ENCODE data around the gene CD36.

The CD36 gene

DNA sequence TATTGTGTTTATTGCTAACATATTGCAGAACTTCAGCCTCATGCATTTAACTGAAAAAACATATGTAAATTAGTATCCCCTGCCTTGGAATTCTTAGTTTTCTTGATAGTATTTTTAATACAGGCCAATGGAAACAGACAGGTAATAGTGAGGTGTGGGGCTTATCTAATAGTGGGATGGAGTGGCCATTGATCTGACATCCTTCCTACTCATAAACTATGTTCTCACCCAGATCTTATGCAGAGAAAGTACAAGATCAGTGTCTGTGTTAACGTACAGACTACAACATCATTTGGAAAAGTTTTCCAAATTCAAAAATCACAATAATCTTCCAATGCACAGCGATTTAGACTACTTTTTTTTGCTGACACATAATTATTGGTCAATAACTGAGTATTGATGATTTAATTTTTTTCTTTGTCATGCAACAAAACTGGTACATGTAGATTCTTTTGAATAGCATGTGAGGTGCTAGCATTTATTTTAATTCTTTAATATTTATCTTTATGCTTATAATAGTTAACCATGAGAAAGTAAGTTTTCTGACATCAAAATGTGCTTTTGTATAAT lies 9.7 kb downstream of the CD36 start:
- TF ChIP-seq, protein P1, sequence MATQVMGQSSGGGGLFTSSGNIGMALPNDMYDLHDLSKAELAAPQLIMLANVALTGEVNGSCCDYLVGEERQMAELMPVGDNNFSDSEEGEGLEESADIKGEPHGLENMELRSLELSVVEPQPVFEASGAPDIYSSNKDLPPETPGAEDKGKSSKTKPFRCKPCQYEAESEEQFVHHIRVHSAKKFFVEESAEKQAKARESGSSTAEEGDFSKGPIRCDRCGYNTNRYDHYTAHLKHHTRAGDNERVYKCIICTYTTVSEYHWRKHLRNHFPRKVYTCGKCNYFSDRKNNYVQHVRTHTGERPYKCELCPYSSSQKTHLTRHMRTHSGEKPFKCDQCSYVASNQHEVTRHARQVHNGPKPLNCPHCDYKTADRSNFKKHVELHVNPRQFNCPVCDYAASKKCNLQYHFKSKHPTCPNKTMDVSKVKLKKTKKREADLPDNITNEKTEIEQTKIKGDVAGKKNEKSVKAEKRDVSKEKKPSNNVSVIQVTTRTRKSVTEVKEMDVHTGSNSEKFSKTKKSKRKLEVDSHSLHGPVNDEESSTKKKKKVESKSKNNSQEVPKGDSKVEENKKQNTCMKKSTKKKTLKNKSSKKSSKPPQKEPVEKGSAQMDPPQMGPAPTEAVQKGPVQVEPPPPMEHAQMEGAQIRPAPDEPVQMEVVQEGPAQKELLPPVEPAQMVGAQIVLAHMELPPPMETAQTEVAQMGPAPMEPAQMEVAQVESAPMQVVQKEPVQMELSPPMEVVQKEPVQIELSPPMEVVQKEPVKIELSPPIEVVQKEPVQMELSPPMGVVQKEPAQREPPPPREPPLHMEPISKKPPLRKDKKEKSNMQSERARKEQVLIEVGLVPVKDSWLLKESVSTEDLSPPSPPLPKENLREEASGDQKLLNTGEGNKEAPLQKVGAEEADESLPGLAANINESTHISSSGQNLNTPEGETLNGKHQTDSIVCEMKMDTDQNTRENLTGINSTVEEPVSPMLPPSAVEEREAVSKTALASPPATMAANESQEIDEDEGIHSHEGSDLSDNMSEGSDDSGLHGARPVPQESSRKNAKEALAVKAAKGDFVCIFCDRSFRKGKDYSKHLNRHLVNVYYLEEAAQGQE (IDR thresholded peaks at IDR 0.05; ENCODE audit: insufficient read depth in 1 of 2, low read depth in 2 of 2, low read length in 2 of 2): no peak
- TF ChIP-seq TAF1 (IDR thresholded peaks at IDR 0.05; ENCODE audit: borderline replicate concordance, insufficient read depth, low read length) (no peak), SIN3A (IDR thresholded peaks at IDR 0.05; ENCODE audit: borderline replicate concordance, insufficient read depth, low read length) (no peak), FOXP2 (optimal IDR thresholded peaks at IDR 0.05; ENCODE audit: borderline replicate concordance, extremely low read depth, extremely low read length, insufficient read depth) (no peak), POLR2AphosphoS5 (IDR thresholded peaks at IDR 0.05; ENCODE audit: low read depth, low read length) (no peak)

GRCh38 chr7:80649011-80649410 lies 10.6 kb downstream of the CD36 start:
- TF ChIP-seq, protein P1 (IDR thresholded peaks at IDR 0.05; ENCODE audit: insufficient read depth in 1 of 2, low read depth in 2 of 2, low read length in 2 of 2): no peak

DNA sequence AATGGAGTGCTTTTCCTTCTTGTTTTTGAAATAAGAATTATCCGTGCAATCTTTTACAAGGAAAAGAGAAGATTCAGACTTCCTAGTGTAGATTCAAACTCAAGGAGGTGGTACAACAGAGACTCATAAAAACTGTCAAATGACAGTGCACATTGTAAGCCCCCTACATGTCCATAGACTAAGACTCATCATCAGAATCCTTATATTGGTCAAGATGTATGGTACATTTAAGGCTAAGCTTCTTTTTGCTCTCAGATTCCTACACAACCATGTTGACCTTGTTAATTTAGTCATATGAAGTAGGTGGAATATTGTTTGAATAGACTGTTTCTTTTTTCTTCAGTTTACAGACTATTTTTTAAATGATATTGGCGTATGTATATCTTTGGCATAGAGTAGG lies 11.6 kb downstream of the CD36 start:
- TF ChIP-seq TAF1 (IDR thresholded peaks at IDR 0.05; ENCODE audit: borderline replicate concordance, insufficient read depth, low read length) (no peak), SIN3A (IDR thresholded peaks at IDR 0.05; ENCODE audit: borderline replicate concordance, insufficient read depth, low read length) (no peak), POLR2AphosphoS5 (IDR thresholded peaks at IDR 0.05; ENCODE audit: low read depth, low read length) (no peak), FOXP2 (optimal IDR thresholded peaks at IDR 0.05; ENCODE audit: borderline replicate concordance, extremely low read depth, extremely low read length, insufficient read depth) (no peak)
- TF ChIP-seq, protein P1 (IDR thresholded peaks at IDR 0.05; ENCODE audit: insufficient read depth in 1 of 2, low read depth in 2 of 2, low read length in 2 of 2): no peak

DNA sequence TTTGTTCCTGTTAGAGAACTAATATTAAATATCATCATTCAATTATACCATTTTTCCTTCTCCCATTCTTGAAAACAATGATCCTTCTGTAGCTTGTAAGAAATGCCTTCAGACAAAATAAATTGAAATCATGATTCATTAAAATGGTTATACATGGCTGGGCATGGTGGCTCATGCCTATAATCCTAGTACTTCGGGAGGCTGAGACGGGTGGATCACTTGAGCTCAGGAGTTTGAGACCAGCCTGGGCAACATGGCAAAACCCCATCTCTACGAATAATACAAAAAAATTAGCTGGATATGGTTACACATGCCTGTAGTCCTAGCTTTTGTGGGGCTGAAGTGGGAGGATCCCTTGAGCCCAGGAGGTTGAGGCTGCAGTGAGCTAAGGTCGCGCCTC lies 13.0 kb downstream of the CD36 start:
- TF ChIP-seq, protein P1 (IDR thresholded peaks at IDR 0.05; ENCODE audit: insufficient read depth in 1 of 2, low read depth in 2 of 2, low read length in 2 of 2): no peak
- TF ChIP-seq FOXP2 (optimal IDR thresholded peaks at IDR 0.05; ENCODE audit: borderline replicate concordance, extremely low read depth, extremely low read length, insufficient read depth): no peak
- no peak for TF ChIP-seq POLR2AphosphoS5 (IDR thresholded peaks at IDR 0.05; ENCODE audit: low read depth, low read length)
- no peak for TF ChIP-seq TAF1 (IDR thresholded peaks at IDR 0.05; ENCODE audit: borderline replicate concordance, insufficient read depth, low read length)
- TF ChIP-seq SIN3A (IDR thresholded peaks at IDR 0.05; ENCODE audit: borderline replicate concordance, insufficient read depth, low read length): no peak

DNA sequence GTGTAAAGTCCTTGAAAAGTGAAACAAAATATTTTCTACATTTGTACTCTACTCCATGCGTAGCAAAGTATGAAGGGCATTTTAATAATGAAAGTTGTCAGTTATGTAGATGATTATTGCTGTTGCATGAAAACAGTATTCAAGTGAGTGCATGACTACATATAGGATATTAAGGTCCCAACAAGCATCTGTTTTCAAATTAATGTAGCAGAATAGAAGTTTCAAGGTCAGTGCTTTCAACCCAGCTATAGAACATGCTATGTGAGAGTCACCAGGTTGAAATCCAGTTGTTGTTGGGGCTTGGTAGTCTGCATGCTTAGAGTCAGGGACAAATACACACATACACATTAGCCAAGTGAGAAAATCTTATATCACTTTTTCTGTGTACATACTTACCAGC lies 14.8 kb downstream of the CD36 start:
- TF ChIP-seq, protein P1 (IDR thresholded peaks at IDR 0.05; ENCODE audit: insufficient read depth in 1 of 2, low read depth in 2 of 2, low read length in 2 of 2): no peak
- TF ChIP-seq SIN3A (IDR thresholded peaks at IDR 0.05; ENCODE audit: borderline replicate concordance, insufficient read depth, low read length): no peak
- no peak for TF ChIP-seq POLR2AphosphoS5 (IDR thresholded peaks at IDR 0.05; ENCODE audit: low read depth, low read length)

Measured in PFSK-1 (cell line).